Measurements from ENCODE around the gene CAMK1G. TPM values are rescaled to one million over a fixed set of nuclear protein-coding genes. Genes with fewer than 3 reads are reported as not detected.

The CAMK1G gene
- total and polyA plus RNA-seq, 2 experiments from 2014 or later = 0.32 to 0.76 TPM

DNA sequence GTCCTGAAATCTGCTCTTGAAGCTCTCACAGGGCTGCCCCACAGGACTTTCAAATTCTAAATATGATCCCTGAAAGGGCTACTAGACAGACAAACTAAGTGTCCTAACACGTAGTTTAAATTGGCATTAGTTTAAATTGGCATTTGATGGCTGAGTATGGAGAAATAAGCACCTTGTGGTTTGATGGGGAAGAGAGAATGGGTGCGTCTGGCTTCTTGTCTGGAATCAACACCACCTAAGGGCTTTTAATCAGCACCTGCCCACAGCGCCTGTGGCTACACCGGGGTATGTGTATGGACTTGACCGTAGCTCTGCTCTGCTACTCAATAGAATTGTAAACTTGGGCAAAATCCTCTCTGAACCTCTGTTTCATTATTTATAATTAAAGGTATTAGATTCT, 74.4 kb downstream of the CAMK1G start:
- Mint-ChIP-seq H3K4me3 (no peak overlapping the region), H3K27me3 (ENCODE audit: insufficient read depth, low read depth, poor library complexity) (peaks cover 2% of the 10 kb centered on the region), H3K36me3 (ENCODE audit: low read depth) (no peaks in the 10 kb centered on the region), H3K4me1 (peaks cover 21% of the 10 kb centered on the region), H3K27ac (no peak overlapping the region), H3K9me3 (no peaks in the 10 kb centered on the region)
- DNase-seq (ENCODE audit: low spot score) (no peak), ATAC-seq (no peak)
- Histone ChIP-seq H3K4me3 (no peak overlapping the region), H2AFZ (no peak overlapping the region), H3K27me3 (ENCODE audit: insufficient read depth) (no peaks in the 10 kb centered on the region), H3K9me2 (ENCODE audit: insufficient read depth) (no peaks in the 10 kb centered on the region; the same call in 1 of the 2 replicates), H3K79me2 (replicated peaks; ENCODE audit: insufficient read depth) (no peaks in the 10 kb centered on the region), H3K27ac (ENCODE audit: low read depth) (no peak overlapping the region), H4K20me1 (replicated peaks; ENCODE audit: insufficient read depth) (no peaks in the 10 kb centered on the region), H3F3A (replicated peaks; ENCODE audit: low read depth) (no peaks in the 10 kb centered on the region), H3K4me1 (ENCODE audit: insufficient read depth) (peaks cover 2% of the 10 kb centered on the region), H3K36me3 (ENCODE audit: insufficient read depth) (no peaks in the 10 kb centered on the region), H3K4me2 (no peak overlapping the region)
- TF ChIP-seq ZNF331 (CRISPR knock-in tag; IDR thresholded peaks at IDR 0.05; ENCODE audit: low read depth) (no peak), EZH2phosphoT487 (IDR thresholded peaks at IDR 0.05; ENCODE audit: unreplicated experiment) (no peak), POLR2AphosphoS5 (IDR thresholded peaks at IDR 0.05; ENCODE audit: low read depth) (no peak), ZNF114 (CRISPR knock-in tag; IDR thresholded peaks at IDR 0.05) (no peak), EZH2 (IDR thresholded peaks at IDR 0.05; ENCODE audit: low read depth, unreplicated experiment) (no peak), CREB1 (CRISPR knock-in tag; IDR thresholded peaks at IDR 0.05; ENCODE audit: low read depth) (no peak), STAT1 (IDR thresholded peaks at IDR 0.05; ENCODE audit: unreplicated experiment) (no peak), NANOG (IDR thresholded peaks at IDR 0.05; ENCODE audit: borderline replicate concordance) (no peak), JUNB (IDR thresholded peaks at IDR 0.05; ENCODE audit: unreplicated experiment) (no peak)
- TF ChIP-seq, protein P1, sequence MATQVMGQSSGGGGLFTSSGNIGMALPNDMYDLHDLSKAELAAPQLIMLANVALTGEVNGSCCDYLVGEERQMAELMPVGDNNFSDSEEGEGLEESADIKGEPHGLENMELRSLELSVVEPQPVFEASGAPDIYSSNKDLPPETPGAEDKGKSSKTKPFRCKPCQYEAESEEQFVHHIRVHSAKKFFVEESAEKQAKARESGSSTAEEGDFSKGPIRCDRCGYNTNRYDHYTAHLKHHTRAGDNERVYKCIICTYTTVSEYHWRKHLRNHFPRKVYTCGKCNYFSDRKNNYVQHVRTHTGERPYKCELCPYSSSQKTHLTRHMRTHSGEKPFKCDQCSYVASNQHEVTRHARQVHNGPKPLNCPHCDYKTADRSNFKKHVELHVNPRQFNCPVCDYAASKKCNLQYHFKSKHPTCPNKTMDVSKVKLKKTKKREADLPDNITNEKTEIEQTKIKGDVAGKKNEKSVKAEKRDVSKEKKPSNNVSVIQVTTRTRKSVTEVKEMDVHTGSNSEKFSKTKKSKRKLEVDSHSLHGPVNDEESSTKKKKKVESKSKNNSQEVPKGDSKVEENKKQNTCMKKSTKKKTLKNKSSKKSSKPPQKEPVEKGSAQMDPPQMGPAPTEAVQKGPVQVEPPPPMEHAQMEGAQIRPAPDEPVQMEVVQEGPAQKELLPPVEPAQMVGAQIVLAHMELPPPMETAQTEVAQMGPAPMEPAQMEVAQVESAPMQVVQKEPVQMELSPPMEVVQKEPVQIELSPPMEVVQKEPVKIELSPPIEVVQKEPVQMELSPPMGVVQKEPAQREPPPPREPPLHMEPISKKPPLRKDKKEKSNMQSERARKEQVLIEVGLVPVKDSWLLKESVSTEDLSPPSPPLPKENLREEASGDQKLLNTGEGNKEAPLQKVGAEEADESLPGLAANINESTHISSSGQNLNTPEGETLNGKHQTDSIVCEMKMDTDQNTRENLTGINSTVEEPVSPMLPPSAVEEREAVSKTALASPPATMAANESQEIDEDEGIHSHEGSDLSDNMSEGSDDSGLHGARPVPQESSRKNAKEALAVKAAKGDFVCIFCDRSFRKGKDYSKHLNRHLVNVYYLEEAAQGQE (IDR thresholded peaks at IDR 0.05; ENCODE audit: unreplicated experiment) = no peak
- TF ChIP-seq, protein P2, sequence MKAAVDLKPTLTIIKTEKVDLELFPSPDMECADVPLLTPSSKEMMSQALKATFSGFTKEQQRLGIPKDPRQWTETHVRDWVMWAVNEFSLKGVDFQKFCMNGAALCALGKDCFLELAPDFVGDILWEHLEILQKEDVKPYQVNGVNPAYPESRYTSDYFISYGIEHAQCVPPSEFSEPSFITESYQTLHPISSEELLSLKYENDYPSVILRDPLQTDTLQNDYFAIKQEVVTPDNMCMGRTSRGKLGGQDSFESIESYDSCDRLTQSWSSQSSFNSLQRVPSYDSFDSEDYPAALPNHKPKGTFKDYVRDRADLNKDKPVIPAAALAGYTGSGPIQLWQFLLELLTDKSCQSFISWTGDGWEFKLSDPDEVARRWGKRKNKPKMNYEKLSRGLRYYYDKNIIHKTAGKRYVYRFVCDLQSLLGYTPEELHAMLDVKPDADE (IDR thresholded peaks at IDR 0.05) = no peak
- TF ChIP-seq, protein P3, sequence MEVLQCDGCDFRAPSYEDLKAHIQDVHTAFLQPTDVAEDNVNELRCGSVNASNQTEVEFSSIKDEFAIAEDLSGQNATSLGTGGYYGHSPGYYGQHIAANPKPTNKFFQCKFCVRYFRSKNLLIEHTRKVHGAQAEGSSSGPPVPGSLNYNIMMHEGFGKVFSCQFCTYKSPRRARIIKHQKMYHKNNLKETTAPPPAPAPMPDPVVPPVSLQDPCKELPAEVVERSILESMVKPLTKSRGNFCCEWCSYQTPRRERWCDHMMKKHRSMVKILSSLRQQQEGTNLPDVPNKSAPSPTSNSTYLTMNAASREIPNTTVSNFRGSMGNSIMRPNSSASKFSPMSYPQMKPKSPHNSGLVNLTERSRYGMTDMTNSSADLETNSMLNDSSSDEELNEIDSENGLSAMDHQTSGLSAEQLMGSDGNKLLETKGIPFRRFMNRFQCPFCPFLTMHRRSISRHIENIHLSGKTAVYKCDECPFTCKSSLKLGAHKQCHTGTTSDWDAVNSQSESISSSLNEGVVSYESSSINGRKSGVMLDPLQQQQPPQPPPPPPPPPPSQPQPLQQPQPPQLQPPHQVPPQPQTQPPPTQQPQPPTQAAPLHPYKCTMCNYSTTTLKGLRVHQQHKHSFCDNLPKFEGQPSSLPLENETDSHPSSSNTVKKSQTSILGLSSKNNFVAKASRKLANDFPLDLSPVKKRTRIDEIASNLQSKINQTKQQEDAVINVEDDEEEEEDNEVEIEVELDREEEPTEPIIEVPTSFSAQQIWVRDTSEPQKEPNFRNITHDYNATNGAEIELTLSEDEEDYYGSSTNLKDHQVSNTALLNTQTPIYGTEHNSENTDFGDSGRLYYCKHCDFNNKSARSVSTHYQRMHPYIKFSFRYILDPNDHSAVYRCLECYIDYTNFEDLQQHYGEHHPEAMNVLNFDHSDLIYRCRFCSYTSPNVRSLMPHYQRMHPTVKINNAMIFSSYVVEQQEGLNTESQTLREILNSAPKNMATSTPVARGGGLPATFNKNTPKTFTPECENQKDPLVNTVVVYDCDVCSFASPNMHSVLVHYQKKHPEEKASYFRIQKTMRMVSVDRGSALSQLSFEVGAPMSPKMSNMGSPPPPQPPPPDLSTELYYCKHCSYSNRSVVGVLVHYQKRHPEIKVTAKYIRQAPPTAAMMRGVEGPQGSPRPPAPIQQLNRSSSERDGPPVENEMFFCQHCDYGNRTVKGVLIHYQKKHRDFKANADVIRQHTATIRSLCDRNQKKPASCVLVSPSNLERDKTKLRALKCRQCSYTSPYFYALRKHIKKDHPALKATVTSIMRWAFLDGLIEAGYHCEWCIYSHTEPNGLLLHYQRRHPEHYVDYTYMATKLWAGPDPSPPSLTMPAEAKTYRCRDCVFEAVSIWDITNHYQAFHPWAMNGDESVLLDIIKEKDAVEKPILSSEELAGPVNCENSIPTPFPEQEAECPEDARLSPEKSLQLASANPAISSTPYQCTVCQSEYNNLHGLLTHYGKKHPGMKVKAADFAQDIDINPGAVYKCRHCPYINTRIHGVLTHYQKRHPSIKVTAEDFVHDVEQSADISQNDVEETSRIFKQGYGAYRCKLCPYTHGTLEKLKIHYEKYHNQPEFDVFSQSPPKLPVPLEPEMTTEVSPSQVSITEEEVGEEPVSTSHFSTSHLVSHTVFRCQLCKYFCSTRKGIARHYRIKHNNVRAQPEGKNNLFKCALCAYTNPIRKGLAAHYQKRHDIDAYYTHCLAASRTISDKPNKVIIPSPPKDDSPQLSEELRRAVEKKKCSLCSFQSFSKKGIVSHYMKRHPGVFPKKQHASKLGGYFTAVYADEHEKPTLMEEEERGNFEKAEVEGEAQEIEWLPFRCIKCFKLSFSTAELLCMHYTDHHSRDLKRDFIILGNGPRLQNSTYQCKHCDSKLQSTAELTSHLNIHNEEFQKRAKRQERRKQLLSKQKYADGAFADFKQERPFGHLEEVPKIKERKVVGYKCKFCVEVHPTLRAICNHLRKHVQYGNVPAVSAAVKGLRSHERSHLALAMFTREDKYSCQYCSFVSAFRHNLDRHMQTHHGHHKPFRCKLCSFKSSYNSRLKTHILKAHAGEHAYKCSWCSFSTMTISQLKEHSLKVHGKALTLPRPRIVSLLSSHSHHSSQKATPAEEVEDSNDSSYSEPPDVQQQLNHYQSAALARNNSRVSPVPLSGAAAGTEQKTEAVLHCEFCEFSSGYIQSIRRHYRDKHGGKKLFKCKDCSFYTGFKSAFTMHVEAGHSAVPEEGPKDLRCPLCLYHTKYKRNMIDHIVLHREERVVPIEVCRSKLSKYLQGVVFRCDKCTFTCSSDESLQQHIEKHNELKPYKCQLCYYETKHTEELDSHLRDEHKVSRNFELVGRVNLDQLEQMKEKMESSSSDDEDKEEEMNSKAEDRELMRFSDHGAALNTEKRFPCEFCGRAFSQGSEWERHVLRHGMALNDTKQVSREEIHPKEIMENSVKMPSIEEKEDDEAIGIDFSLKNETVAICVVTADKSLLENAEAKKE (CRISPR knock-in tag; IDR thresholded peaks at IDR 0.05) = no peak
- TF ChIP-seq, protein P4, sequence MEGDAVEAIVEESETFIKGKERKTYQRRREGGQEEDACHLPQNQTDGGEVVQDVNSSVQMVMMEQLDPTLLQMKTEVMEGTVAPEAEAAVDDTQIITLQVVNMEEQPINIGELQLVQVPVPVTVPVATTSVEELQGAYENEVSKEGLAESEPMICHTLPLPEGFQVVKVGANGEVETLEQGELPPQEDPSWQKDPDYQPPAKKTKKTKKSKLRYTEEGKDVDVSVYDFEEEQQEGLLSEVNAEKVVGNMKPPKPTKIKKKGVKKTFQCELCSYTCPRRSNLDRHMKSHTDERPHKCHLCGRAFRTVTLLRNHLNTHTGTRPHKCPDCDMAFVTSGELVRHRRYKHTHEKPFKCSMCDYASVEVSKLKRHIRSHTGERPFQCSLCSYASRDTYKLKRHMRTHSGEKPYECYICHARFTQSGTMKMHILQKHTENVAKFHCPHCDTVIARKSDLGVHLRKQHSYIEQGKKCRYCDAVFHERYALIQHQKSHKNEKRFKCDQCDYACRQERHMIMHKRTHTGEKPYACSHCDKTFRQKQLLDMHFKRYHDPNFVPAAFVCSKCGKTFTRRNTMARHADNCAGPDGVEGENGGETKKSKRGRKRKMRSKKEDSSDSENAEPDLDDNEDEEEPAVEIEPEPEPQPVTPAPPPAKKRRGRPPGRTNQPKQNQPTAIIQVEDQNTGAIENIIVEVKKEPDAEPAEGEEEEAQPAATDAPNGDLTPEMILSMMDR (conservative IDR thresholded peaks at IDR 0.05; ENCODE audit: low read depth in 2 of 2) = no peak
